HG03095 (cell line): ENCODE results near the gene ZNF621.
A peak's percentile ranks its signal among the peaks of the same experiment; 100 is the strongest.
"Not testable (repeated sequence)": the region's sequence is repeated elsewhere in the genome, so short reads cannot be mapped to it uniquely, and the experiment has no call there.

ENCODE experiments used
- ATAC-seq: cut with Tn5 transposase; IDR thresholded peaks from one replicate; pipeline ENCODE4 v1.9.1; 2021; ENCODE audit warnings: moderate library complexity; ENCODE audit not compliant: unreplicated experiment

ZNF621 gene

DNA sequence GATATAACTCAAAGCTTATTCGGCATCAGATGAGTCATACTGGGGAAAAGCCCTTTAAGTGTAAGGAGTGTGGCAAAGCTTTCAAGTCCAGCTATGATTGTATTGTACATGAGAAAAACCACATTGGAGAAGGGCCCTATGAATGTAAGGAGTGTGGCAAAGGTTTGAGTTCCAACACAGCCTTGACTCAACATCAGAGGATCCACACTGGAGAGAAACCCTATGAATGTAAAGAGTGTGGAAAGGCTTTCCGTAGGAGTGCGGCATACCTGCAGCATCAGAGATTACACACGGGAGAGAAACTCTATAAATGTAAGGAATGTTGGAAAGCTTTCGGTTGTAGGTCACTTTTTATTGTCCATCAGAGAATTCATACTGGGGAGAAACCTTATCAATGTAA, 7.5 kb downstream of the ZNF621 start:
- ATAC-seq, result no peak

DNA sequence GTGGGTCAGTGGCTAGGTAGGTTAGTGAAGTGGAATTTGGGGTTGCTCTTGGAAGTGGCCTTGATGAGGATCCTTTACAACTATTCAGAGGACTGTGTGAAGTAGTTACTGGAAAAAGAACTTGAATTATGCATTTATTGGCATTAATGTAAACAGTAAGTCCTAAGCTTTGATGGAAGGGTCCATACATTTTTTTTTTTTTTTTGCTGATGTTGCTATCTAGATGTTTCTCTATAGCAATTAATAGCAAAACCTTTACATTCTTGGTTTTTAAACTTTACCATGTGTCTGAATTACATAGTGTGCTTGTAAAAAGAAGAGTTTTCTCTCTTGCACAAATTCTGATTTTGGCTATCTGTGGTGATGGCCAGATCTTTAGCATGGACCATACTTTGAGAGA, 9.5 kb downstream of the ZNF621 start:
- ATAC-seq, result no peak

DNA sequence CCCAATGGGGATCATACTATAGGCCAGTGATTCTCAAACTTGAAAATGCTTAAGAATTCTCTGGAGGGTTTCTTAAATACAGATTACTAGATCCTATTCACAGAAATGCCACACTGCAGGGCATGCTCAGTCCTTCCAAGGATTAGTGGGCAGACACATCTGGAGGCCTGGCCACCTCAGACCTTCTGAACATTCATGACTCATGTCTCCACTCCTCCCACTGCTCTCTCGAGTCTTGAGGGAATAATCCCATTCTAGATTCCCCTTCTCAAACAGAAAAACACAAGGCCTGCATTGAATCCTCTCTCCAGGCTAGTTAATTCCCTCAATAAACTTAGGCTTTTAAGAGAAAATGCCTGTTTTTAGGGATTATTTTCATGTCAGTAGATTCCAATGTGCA, 22.1 kb downstream of the ZNF621 start:
- ATAC-seq, result no peak

DNA sequence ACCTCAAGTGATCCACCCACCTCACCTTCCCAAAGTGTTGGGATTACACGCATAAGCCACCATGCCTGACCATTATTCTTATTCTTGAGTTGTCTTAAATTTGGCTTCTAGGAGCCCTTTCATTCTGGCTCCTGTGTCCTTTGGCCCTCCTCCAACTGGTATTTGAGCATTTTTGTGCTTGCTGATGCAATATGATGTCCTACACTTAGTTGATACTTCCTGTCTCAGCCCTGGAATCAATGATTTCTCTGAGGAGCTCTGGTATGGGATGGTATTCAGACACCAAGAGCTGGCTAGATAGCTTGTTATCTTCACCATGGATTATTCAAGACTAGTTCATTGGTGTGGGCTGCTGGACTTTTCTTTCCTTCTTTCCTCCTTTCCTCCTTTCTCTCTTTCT, 25.4 kb downstream of the ZNF621 start:
- ATAC-seq, result no peak

DNA sequence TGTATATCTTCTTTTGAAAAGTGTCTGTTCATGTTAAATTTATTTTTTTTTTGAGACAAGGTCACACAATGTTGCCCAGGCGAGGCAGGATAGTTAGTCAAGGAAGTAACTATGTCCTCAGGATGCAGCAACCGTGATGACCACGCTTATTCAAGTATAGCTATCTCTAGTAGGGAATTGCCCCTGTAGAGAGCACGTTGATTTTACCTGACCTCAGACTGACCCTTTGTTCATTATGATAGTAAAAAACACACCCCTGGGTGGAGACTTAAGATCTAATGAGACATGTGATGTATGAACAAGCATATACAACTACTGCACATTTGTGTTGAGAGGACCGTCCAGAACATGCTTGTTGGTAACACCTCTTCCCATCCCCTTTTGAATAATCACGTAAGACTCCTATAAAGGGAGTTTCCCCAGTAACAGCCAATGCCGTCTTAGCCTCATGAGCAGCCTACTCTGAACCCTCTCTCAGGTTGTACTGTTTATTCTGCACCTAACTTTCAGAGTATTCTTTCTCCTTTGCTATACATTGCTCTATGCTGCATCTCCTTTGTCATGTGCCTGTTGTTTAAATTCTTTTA, 32.9 kb downstream of the ZNF621 start:
- ATAC-seq, result no peak

DNA sequence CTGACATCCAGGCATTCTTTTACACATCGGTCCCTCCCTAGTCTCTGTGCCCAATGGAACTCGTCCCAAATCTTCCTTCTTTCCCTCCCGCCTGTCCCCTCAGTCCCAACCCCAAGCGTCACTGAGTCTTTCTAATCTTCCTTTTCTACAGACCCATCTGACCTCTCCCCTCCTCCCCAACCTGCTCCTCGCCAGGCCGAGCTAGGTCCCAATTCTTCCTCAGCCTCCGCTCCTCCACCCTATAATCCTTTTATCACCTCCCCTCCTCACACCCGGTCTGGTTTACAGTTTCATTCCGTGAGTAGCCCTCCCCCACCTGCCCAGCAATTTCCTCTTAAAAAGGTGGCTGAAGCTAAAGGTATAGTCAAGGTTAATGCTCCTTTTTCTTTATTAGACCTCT, 37.7 kb downstream of the ZNF621 start:
- not testable (repeated sequence) for ATAC-seq

DNA sequence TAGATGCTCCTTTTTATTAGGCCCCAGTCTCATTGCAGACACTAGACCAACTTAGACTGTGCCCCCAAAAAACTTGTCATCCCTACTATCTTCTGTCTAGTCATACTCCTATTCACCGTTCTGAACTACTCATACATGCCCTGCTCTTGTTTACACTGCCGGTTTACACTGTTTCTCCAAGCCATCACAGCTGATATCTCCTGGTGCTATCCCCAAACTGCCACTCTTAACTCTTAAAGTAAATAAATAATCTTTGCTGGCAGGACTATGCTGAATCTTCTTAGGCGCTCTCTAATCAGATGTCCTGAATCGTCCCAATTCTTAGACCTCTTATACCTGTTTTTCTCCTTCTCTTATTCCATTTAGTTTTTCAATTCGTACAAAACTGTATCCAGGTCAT, 40.9 kb downstream of the ZNF621 start:
- ATAC-seq, result not testable (repeated sequence)

DNA sequence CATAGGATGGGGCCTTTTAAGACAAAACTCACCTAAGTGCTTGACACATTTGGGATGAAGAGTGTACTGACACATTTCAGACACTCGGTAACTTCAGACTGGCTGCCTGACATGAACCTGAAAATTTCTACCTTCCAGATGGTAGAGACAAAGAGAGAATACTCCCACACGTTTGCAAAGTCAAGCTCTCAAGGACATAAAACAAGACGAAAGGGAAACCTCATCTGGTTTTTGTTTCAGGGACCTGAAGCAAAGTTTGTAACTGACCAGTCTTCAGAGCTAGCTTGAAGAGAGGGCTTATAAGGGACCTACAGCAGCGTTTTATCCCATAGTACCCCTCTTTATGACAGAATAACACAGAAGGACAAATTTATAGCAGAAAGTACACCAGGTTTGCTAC, 41.9 kb downstream of the ZNF621 start:
- no peak for ATAC-seq

DNA sequence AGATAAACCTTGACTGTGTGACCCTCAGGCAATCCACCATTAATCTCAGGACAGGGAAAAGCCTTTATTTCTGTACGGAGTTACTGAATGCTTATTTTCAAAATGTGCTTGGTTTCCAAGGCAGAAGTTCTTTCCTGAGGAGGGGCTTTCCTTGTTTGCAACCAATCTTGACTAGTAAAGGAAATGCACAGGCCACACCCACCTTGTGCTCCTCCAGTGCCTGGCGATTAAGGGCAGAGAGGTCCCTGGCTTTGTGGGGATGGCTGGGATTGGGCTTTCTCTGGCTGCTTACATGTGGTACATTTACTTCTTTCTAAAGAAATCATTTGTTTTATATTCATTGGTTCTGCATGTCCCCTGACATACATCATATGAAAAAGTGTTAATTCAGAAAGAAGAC, 47.8 kb downstream of the ZNF621 start:
- no peak for ATAC-seq

DNA sequence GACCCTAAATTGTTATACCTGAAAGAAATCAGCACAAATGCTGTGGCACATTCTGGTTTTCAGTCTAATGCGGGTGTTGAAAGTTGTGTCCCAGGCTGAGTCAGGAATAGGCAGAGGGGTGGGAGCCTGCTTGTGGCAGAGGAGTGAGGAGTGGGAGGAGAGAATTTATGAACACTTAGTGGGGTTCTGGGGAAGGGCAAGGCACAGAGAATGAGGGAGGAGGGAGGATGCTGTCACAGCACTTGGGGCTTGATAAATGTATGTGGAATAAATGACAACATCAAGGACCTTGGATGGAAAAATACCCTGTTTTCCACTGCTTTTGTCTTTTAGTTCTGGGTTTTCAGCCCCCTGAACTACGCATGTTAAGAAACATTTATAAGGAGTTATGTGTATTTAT, 49.3 kb downstream of the ZNF621 start:
- no peak for ATAC-seq

DNA sequence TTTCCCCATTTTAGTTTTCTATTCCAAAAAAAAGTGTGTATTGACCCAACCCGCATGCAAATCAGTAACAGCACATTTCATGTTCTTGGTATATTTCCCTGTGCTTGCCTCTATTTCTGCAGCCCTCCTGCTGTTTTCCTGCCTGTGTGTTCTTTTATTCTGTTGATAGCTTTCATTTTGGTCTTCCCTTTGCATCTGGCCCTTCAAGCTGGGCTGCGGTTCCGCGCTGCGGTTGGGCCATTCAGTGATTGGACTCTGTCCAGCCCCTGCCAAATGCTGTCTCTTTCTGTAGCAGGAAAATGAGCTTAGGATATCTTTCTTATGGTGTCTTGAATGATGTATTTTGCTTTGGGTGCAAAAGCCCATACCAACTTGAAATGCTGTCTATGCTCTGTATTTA, 49.9 kb downstream of the ZNF621 start:
- ATAC-seq, result no peak

DNA sequence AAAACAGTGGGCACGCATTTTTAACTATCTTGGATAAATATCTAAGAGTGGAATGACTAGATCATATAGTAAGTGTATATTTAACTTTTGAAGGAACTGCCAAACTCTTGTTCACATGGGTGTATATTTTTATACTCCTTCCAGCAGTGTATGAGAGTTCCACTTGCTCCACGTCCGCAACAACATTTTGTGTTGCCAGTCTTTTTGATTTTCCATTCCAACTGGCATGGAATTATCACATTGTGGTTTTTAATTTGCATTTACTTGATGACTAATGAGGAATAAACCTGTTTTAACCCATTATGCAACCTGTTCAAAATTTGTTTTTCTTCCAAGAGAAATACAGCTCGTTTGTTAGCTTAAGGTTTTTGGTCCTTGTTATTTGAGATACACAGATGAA, 51.6 kb downstream of the ZNF621 start:
- ATAC-seq, result no peak

DNA sequence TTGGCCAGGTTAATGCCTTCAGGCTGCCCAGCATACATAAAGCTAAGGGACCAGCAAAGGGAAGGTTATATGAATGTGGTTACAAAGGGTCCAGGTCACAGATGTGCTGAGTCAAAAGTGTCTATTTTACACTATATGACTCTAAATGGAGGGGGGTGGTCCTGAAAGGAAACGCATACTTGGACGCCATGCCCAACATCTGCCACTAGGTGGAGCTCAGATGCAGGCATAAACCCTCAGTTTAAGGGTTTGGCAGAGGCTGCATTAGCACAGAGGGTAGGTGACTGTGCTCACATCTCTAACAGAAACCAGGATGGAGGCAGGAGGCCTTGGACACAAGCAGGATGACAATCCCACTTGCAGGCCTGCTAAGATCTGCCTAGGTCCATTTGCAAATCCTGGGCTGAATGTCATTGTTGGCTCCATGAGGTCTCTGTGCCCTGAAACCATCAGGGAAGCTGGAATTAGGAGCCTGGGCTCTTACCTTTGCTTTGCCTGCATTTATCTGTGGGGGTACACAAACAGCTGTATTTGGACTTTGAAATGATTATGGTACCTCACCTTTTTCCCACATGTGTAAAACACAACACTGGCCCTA, 55.8 kb downstream of the ZNF621 start:
- ATAC-seq, result no peak

DNA sequence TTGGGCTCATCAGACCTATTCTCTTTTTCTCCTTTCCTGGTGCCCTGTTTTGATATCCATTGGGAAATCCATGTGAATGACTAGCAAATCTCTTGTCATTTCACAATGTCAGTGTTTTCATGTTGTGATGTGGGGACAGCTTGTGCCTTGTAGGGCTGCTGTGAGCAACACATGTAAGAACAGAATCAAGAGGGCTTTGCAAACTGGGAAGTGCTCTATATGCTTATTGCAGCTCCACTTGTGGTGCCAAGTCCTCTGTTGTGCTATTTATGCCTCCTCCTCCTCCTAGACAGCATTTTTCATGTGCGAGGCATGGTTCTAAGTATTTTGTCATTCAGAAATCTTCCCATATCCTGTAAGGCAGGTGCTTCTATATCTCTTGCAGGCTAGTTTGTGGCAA, 56.4 kb downstream of the ZNF621 start:
- ATAC-seq, result no peak

DNA sequence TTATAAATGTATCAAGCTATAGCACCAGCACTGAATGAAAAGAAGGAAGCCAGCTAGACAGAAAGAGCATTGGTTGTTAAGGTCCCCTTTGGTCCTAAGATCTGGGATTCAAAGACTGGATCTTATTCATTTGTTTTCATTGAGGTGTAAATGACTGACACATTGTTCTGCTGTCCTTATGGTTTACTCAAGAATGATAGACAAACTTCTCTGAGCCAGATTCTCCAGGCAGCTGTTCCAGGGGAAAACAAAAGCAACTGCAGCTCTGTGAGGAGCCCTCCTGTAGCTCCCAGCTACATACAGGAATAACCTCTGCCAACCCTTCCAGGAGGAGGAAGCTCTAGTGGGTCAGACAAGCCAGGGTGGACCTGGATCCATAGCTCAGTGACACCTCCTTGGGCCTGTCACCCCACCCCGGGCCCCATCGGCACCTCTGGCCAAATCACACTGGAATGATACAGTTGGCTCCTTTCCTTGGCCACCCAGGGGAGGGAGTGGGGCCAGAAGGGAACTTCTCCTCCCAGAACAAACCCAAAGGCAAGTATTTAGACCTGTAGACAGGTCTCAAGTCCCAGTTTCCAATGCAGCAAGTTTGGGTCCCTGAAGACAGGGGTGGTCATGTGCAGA, 57.8 kb downstream of the ZNF621 start:
- no peak for ATAC-seq

DNA sequence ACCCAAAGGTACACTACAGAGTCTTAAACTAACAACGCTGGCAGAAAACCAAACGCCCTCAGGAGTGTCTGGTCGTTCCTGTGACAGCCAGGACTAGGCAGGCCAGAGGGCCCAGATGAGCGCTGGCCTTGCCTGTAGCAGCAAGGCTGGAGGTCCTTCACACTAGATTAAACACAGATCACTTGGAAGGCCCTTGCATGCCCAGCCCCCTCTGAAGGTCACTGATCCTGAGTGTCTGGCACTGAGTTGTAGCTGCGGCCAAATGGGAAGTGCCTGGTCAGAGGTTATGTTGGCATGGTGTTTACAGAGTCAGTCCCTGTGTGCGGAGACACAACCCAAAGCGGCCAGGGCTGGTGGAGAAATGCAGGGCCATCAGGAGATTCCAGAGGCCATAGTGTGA, 58.9 kb downstream of the ZNF621 start:
- no peak for ATAC-seq

DNA sequence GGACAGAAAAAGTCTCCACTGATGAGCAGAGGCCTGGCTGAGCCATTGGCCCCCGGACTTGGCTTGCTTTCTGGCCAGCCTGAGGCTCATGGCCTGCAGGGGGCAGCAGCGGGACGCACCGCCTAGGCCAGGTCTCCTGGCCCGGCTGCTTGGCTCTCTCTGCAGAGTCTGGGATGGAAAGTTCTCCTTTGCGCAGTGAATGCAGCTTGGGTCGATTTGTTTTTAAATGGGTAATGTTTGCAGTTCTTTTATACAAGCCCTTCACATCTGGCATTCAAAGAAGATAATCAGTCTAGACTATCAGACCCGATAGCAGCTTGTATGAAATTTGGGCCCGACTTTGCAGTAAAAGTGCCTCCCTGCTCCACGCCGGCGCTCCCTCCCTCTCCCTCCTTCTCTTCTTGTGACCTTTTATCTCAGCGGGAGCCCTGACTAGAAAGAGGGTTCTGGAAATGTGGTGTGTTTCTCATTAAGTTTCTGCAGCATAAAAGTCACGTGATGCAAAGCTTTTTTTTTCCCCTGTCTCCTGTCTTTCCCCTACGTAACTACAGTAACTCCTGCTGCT, 59.9 kb downstream of the ZNF621 start:
- ATAC-seq, result no peak

DNA sequence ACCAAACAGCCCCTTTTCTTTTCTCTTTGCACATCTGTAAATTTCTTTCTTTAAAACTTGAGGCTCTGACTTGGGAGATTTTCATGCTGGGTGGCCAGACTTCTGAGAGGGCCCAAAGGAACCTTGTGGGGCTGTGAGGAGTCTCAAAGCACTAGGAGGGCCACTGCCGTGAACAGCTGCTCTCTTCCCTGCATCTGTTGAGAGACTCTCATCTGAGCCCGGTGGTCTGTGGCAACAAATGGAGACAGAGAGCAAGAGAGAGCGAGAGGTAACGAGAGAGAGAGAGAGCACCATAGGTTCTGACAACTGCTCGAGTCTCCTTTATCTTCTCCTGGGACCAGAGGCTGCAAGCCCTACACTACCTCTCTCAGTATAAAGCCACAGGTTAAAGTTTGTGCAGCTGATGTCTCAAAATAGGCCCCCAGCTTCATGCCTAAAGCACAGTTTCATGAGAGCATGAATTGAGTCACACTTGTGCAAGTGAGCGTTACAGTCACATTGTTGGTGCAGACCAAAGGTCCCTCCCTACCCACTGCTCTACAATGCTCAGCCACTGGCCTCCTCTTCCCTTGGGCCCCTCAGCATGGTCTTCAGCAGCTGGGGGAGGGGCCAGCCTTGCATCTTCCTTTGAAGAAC, 60.7 kb downstream of the ZNF621 start:
- ATAC-seq, result peak; percentile 59

DNA sequence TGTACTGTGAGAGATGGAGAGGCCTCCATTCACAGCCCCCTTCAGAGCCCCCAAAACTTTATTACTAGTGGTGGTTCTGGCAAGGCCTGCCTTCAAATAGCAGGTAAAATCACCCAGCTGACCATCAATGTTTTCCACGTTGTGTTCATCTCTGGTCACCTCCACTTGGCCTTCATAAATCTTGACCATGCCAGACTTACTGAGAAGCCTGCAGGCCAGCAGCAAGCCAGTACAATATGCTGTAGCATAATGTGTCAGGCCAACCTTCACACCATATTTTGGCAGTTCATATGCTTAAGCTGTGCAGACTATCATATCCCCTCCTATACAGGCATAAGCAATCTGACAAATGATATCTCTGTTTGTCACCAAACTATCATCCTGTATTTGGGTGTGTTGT, 62.1 kb downstream of the ZNF621 start:
- no peak for ATAC-seq

DNA sequence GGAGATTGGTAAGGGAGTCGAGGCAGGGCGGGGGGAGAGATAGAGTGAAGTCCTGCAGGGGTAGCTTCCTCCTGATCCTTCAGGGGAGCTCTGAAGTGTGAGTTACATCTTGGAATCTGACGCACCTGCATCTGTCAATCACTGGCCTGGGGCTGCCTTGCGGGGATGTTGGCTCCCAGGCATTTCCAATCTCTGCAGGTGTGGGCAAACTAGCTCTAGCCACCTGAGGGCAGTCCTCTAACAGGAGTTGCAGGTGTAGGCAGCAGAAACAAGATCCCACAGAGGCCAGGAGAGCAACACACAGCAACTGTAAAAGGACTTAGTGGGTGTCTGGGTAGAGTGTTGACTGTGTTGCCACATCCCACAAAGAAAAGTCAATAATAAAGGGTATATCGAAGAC, 63.6 kb downstream of the ZNF621 start:
- ATAC-seq, result no peak
